Activated CD4-positive, alpha-beta memory T cell treated with anti-CD3 and anti-CD28 coated beads, Interleukin-2, amount 10 ng/mL, durations not matched to agents 7 days and 5 days (primary cell): ENCODE measurements around the gene ZNRF1. TPM values are rescaled to one million over a fixed set of nuclear protein-coding genes. Genes with fewer than 3 reads are reported as not detected.
"Not testable (repeated sequence)": the region's sequence is repeated elsewhere in the genome, so short reads cannot be mapped to it uniquely, and the experiment has no call there.

Experiments used
- CTCF ChIA-PET: fragments of 350-600 bp; sonication (Branson Sonifier 250); formaldehyde crosslinking; loops from one replicate; lab custom pipeline; 2021; ENCODE audit warnings: antibody characterized with exemption, inconsistent platforms; lab: Charles Lee
- POLR2A ChIA-PET: fragments of 350-600 bp; sonication (Branson Sonifier 250); formaldehyde crosslinking; loops from one replicate; lab custom pipeline; 2021; ENCODE audit warnings: antibody characterized with exemption; lab: Charles Lee
- DNase-seq: peaks from one replicate; pipeline ENCODE4 v3.0.0-alpha.2; 2020
- H3K27ac Mint-ChIP-seq: one replicate; pipeline ENCODE4 v1.8.0; 2021; ENCODE audit warnings: mild to moderate bottlenecking, mixed read lengths
- H3K27me3 Mint-ChIP-seq: one replicate; pipeline ENCODE4 v1.8.0; 2021; ENCODE audit warnings: mixed read lengths
- H3K36me3 Mint-ChIP-seq: one replicate; pipeline ENCODE4 v1.8.0; 2021; ENCODE audit warnings: low read depth, mixed read lengths
- H3K4me1 Mint-ChIP-seq: one replicate; pipeline ENCODE4 v1.8.0; 2021; ENCODE audit warnings: mixed read lengths
- H3K4me3 Mint-ChIP-seq: one replicate; pipeline ENCODE4 v1.8.0; 2021; ENCODE audit warnings: mild to moderate bottlenecking, mixed read lengths
- H3K9me3 Mint-ChIP-seq: one replicate; pipeline ENCODE4 v1.8.0; 2021; ENCODE audit warnings: mixed read lengths
- total RNA-seq, 2 experiments: library from RNA; stranded (reverse); gene quantifications; one replicate each; pipeline ENCODE4 v1.2.3, GENCODE V29; 2021

Gene ZNRF1
- total RNA-seq, 2 experiments from 2014 or later, result 22.7 to 25.3 TPM

DNA sequence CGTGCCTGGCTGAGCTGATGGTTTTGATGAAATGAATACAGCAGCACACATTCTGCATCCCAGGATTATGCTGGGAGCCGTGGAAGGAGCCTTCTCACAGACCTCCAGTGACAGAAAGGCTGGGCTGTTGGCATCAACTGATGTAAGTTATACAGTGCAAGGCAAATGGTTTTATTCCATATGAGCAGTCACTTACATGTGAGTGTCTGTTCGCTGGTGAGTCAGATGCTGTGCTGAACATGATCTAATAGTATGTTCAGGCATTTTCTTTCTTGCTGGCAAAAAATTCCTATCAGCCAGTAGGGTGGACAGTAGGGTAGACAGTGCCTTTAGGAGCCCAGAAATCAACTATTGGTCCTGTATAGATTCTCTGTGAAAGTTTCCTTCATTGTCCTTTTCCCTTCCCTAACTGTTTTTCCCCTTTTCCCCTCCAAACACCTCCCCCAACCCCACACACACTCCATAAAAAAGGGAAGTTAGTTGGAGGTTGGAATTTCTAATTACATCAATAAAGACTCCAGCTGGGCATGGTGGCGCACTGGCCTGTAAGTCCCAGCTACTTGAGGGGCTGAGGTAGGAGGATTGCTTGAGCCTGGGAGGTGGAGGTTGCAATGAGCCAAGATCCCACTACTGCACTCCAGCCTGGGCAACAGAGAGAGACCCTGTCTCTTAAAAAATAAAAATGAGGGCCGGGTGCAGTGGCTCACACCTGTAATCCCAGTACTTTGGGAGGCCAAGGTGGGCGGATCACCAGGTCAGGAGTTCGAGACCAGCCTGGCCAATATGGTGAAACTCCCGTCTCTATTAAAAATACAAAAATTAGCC, 81.6 kb downstream of the ZNRF1 start:
- POLR2A ChIA-PET, result no interaction called here
- peaks cover 24% of the 10 kb centered on the region for H3K36me3 Mint-ChIP-seq
- H3K27ac Mint-ChIP-seq, result no peak overlapping the region
- no peaks in the 10 kb centered on the region for H3K27me3 Mint-ChIP-seq
- H3K9me3 Mint-ChIP-seq, result peaks cover 9% of the 10 kb centered on the region
- no peak for DNase-seq
- CTCF ChIA-PET, result interaction anchor here (1.6 kb wide), 1 partner anchor 19 kb away, joined by 4 read pairs; no protein-coding TSS in a partner anchor
- no peak overlapping the region for H3K4me3 Mint-ChIP-seq
- peaks cover 29% of the 10 kb centered on the region for H3K4me1 Mint-ChIP-seq

DNA sequence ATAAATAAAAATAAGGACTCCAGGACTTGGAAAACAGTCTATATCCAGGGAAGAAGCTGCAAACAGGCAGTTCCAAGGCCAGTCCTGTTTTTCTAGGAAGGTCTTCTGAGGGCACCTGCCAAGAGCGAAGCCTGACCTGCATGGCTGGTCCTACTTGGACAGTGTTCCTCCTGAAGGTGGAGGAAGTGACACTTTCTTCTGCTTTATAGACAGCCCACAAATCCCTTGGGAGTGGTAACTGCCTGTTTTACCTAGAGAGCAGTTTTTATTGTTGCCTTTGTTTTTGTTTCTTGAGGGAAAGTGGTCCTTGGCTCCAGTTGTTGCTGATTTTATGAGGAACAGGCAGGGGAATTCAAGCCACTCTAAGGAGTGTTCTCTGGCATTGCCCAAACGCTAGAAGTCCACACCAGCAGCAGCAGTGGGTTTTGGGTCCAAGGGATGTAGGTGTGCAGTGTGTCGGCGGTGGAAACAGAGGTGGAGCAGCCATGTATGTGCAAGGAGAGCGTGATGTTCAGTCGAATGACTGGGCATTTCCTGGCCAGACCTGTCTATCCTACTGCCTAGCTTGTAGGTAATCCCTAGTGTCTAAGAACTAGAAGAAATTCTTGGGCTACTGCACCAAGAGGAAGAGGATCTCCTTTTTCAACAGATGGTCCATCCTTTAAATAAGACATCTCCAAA, 82.5 kb downstream of the ZNRF1 start:
- POLR2A ChIA-PET, result no interaction called here
- CTCF ChIA-PET, result no interaction called here
- no peak overlapping the region for H3K4me3 Mint-ChIP-seq
- no peaks in the 10 kb centered on the region for H3K27me3 Mint-ChIP-seq
- H3K9me3 Mint-ChIP-seq, result peaks cover 9% of the 10 kb centered on the region
- H3K27ac Mint-ChIP-seq, result no peak overlapping the region
- DNase-seq, result no peak
- peaks cover 21% of the 10 kb centered on the region for H3K4me1 Mint-ChIP-seq
- peaks cover 23% of the 10 kb centered on the region for H3K36me3 Mint-ChIP-seq

DNA sequence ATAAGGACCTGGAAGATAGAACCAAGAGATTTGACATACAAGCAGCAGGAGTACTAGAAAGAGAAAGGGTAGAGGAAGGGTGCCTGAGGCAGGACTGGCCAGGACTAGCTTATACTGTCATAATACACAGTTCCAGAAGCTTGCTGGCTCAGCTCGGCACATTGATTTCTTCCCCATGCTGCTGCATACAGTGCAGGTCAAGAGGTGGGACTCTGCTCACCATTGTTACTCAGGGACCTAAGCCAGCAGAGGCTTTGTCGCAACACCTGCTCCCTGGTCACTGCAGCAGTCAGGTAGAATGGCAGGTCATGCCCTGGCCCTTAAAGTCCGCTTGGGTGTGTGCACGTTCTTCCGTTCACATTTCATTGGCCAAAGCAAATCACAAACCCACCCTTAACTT, 85.0 kb downstream of the ZNRF1 start:
- Mint-ChIP-seq H3K27ac (no peak overlapping the region), H3K4me1 (peaks cover 5% of the 10 kb centered on the region), H3K4me3 (no peak overlapping the region), H3K27me3 (no peaks in the 10 kb centered on the region), H3K36me3 (peaks cover 12% of the 10 kb centered on the region), H3K9me3 (no peaks in the 10 kb centered on the region)
- POLR2A ChIA-PET, result no interaction called here
- no peak for DNase-seq
- CTCF ChIA-PET, result no interaction called here

DNA sequence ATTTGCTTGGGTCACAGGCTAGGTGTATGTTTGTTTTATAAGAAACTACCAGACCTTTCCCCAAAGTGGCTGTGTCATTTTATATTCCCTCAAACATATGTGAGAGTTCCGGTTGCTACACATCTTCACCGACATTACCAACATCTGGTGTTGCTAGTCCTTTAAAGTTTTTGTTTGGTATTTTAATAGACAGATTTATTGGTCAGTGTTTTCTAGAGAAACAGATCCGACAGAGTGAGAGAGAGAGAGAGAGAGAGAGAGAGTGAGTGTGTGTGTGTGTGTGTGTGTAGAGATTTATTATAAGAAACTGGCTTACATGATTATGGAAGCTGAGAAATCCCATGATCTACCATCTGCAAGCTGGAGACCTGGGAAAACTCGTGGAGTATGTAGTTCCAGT, 86.7 kb downstream of the ZNRF1 start:
- POLR2A ChIA-PET, result interaction anchor here (1.0 kb wide), 1 partner anchor 25 kb away, joined by 4 read pairs; no protein-coding TSS in a partner anchor

DNA sequence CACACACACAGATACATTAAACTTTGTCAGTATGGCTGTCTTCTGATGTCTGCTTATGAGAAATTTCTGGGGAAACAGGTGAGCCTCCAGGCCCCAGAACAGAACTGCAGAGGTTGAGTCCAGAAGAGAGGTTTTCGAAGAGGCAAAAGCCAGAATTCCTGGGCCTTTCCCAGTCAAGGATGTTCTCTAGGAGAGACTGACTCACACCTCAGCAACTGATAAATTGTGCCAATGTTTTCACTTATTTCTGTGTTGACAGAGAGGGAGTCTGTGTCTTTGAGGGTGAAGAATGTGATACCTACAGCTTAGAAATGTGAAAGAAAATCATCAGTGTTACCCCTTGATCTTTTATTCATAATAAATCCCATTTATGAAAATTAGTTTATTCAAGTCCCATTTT, 87.5 kb downstream of the ZNRF1 start:
- POLR2A ChIA-PET, result interaction anchor here (1.0 kb wide), 1 partner anchor 25 kb away, joined by 4 read pairs; no protein-coding TSS in a partner anchor
- H3K36me3 Mint-ChIP-seq, result peaks cover 12% of the 10 kb centered on the region

More for the DNA sequence above, 86.7 kb downstream of the ZNRF1 start:
- peaks cover 16% of the 10 kb centered on the region for H3K4me1 Mint-ChIP-seq
- no peaks in the 10 kb centered on the region for H3K27me3 Mint-ChIP-seq
- CTCF ChIA-PET, result interaction anchor here (1.4 kb wide), 1 partner anchor 26 kb away, joined by 8 read pairs; no protein-coding TSS in a partner anchor
- no peak overlapping the region for H3K27ac Mint-ChIP-seq
- no peak for DNase-seq
- H3K36me3 Mint-ChIP-seq, result peaks cover 12% of the 10 kb centered on the region
- H3K4me3 Mint-ChIP-seq, result no peak overlapping the region
- no peaks in the 10 kb centered on the region for H3K9me3 Mint-ChIP-seq

DNA sequence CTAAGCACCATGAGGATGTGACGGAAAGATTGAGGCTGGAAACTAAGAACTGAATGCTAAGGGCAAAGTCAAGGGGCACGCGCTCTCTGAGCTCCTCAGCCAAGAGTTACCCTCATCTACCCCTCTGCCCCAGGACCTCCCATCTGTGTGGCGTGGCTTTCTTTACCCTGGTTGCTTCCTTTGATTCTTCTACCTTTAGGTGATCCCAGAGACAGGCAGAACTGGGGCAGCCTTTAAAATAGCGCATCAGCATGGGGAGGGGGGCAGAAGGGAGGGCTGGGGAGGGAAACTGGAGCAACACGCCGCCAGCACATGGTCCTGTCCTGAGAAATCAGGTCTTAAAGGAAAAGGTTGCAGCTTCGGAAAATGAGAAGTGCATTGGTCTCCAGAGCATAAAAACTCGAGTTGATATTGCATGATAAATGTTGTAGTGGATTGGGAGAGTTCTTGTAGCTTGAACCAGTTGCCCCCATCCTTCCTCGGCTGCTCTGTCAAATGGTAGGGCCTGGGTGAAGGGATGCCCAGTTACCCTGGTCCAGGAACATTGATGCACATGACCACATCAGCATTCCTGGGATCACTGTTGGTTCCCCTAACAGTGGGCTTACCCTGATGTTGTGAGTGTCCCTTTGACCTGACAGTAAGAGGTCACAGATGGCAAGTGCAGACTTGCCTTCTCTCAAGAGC, 88.0 kb downstream of the ZNRF1 start:
- POLR2A ChIA-PET, result no interaction called here

More for the DNA sequence above, 87.5 kb downstream of the ZNRF1 start:
- no peak overlapping the region for H3K4me3 Mint-ChIP-seq
- H3K4me1 Mint-ChIP-seq, result peaks cover 16% of the 10 kb centered on the region
- no peaks in the 10 kb centered on the region for H3K9me3 Mint-ChIP-seq
- no peaks in the 10 kb centered on the region for H3K27me3 Mint-ChIP-seq
- no peak for DNase-seq
- H3K27ac Mint-ChIP-seq, result no peak overlapping the region
- CTCF ChIA-PET, result interaction anchor here (1.4 kb wide), 1 partner anchor 25 kb away, joined by 8 read pairs; no protein-coding TSS in a partner anchor

DNA sequence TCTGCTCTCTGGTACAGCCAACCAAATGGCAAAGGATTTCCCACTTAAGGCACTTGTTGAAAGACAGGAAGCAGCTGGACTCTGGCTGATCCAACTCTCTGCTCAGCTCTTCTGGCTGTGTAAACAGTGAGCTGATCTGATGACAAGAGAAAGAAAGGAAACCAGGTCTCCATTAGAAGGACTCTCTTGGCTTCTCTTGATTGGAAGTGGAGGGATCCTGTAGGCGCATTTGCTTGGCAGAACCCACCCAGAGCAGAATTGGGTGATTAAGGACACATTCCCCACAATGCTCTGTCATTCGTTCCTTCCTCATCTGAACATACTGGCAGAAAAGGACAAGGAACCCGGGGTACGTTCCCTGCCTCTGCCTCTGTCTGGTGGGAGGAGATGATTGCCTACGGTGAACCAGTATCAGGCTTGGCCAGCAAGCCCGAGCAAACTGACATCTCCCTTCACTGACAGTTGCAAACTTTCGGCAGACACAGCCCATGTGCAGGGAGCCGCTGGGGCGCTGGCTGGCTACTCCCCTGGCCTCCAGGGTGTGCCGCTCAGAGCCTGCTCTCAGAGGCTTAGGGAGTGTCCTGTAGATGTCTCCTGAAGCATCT, 88.7 kb downstream of the ZNRF1 start:
- H3K27ac Mint-ChIP-seq, result no peak overlapping the region
- POLR2A ChIA-PET, result no interaction called here

More for the DNA sequence above, 88.0 kb downstream of the ZNRF1 start:
- Mint-ChIP-seq H3K27ac (no peak overlapping the region), H3K4me3 (no peak overlapping the region), H3K4me1 (peaks cover 14% of the 10 kb centered on the region), H3K27me3 (no peaks in the 10 kb centered on the region), H3K9me3 (no peaks in the 10 kb centered on the region), H3K36me3 (peaks cover 12% of the 10 kb centered on the region)
- CTCF ChIA-PET, result no interaction called here
- DNase-seq, result no peak

DNA sequence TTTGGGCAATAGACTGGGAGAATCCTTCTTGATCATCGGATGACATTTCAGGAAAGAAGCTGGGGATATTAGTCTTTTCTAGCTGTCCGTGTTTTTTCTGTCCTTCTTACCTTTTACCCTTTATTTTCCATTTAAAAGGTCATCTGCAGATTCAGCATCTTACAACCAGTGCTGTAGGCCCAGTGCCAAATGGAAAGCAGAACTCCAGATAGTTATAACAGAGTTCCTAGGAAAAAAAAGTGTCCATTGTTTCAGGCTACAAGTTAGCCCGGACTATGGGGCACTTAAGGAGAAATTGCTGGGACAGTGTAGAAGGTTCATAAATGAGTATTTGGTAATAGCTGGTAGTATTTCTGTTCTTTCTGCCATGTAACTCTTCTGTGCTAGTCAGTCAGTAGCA, 89.4 kb downstream of the ZNRF1 start:
- Mint-ChIP-seq H3K36me3 (peaks cover 12% of the 10 kb centered on the region), H3K4me3 (no peak overlapping the region), H3K4me1 (peaks cover 14% of the 10 kb centered on the region), H3K27ac (no peak overlapping the region), H3K27me3 (no peaks in the 10 kb centered on the region), H3K9me3 (no peaks in the 10 kb centered on the region)
- DNase-seq, result no peak
- POLR2A ChIA-PET, result no interaction called here
- CTCF ChIA-PET, result interaction anchor here (1.0 to 1.3 kb wide), 3 partner anchors 11 to 90 kb away, joined by 3 read pairs; partner anchors contain the start of gene ZNRF1

More for the DNA sequence above, 88.7 kb downstream of the ZNRF1 start:
- Mint-ChIP-seq H3K4me3 (no peak overlapping the region), H3K9me3 (no peaks in the 10 kb centered on the region), H3K4me1 (peaks cover 14% of the 10 kb centered on the region), H3K36me3 (peaks cover 12% of the 10 kb centered on the region), H3K27me3 (no peaks in the 10 kb centered on the region)
- CTCF ChIA-PET, result interaction anchor here (1.0 to 1.2 kb wide), 2 partner anchors 12 to 24 kb away, joined by 3 read pairs; no protein-coding TSS in a partner anchor
- DNase-seq, result no peak

DNA sequence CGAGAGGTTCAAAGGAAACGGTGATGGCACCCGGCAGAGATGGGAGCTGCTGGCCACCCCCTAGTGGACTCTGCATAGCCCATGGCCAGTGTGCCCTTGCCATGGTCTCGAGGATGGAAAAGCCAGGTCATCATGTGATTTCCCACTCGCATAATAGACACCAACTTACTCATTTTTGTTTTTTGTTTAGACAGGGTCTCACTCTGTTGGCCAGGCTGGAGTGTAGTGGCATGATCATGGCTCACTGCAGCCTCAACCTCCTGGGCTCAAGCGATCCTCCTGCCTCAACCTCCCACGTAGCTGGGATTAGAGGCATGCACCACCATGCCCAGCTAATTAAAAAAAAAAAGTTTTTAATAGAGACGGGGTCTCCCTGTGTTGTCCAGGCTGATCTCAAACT, 90.1 kb downstream of the ZNRF1 start:
- Mint-ChIP-seq H3K36me3 (peaks cover 12% of the 10 kb centered on the region), H3K4me1 (peaks cover 14% of the 10 kb centered on the region), H3K27me3 (no peaks in the 10 kb centered on the region), H3K27ac (no peak overlapping the region), H3K4me3 (no peak overlapping the region), H3K9me3 (no peaks in the 10 kb centered on the region)
- ChIA-PET POLR2A (interaction anchor here (1.5 kb wide), 1 partner anchor 9 kb away, joined by 4 read pairs; no protein-coding TSS in a partner anchor), CTCF (interaction anchor here (1.3 to 1.6 kb wide), 3 partner anchors 9 to 91 kb away, joined by 3 to 4 read pairs (median 3); partner anchors contain the start of gene ZNRF1)
- DNase-seq, result no peak

DNA sequence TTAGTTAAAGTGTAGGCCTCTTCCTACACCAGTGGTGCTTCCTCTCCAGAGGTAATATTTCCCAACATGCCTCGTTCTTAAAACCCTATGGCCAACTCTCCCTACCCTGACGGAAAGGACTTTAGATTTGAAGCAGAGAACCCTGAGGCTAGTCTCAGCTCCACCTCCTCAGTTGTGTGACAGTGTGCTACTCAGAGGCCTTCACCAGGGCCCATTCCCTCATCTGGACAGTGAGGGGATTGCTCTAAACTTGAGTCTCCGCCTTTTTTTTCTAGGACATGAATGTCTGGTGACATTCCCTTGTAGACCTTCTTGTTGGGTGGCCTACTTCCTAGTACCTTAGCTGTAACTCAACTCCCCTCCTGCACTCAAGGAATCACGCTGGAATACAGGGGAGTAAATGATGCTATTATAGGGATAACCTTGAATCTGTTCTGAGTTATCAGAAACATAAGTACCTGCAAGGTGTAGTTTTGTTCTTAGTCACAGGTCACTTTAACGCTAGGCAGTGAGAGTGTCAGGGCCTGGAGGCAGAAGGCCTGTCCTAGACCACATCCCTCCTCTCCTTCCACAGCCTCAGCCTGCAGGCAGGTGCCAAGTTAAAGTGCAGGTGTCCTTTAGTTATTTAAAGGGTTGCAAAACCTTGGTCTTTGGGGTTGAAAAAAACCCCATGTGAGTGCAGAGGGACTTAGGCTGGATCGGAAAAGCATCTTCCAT, 90.8 kb downstream of the ZNRF1 start:
- no peaks in the 10 kb centered on the region for H3K27me3 Mint-ChIP-seq
- POLR2A ChIA-PET, result interaction anchor here (1.0 to 1.5 kb wide), 2 partner anchors 9 to 37 kb away, joined by 4 read pairs; no protein-coding TSS in a partner anchor
- H3K27ac Mint-ChIP-seq, result no peak overlapping the region
- peaks cover 11% of the 10 kb centered on the region for H3K36me3 Mint-ChIP-seq
- H3K4me1 Mint-ChIP-seq, result peaks cover 13% of the 10 kb centered on the region
- H3K9me3 Mint-ChIP-seq, result no peaks in the 10 kb centered on the region
- CTCF ChIA-PET, result interaction anchor here (1.4 to 1.7 kb wide), 3 partner anchors 9 to 21 kb away, joined by 3 to 7 read pairs (median 4); no protein-coding TSS in a partner anchor
- DNase-seq, result no peak
- no peak overlapping the region for H3K4me3 Mint-ChIP-seq

DNA sequence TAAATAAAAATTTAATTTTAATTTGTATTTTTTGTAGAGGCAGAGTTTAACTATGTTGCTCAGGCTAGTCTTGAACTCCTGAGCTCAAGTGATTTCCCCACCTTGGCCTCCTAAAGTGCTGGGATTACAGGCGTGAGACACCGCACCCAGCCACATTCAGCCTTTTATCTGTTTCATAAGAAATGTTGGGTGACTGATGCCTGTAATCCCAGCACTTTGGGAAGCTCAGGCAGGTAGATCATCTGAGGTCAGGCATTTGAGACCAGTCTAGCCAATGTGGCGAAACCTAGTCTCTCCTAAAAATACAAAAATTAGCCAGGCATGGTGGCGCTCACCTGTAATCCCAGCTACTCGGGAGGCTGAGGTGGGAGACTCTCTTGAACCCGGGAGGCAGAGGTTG, 92.1 kb downstream of the ZNRF1 start:
- DNase-seq, H3K9me3 Mint-ChIP-seq, H3K4me3 Mint-ChIP-seq, H3K36me3 Mint-ChIP-seq, H3K27ac Mint-ChIP-seq, H3K27me3 Mint-ChIP-seq: not testable (repeated sequence)
- H3K4me1 Mint-ChIP-seq, result peaks cover 11% of the 10 kb centered on the region
- ChIA-PET POLR2A (interaction anchor here (1.0 kb wide), 1 partner anchor 38 kb away, joined by 4 read pairs; no protein-coding TSS in a partner anchor), CTCF (interaction anchor here (0.7 to 1.7 kb wide), 2 partner anchors 15 to 20 kb away, joined by 3 to 7 read pairs; no protein-coding TSS in a partner anchor)
